Epithelial cell of esophagus (primary cell): ENCODE data around the gene ADAM12.

Experiments used
- DNase-seq: peaks from one replicate; pipeline ENCODE4 v3.0.0; 2010; ENCODE audit warnings: low read depth
- H3K4me3 ChIP-seq: 2 replicates; pipeline ENCODE4 v1.5.1; 2011; ENCODE audit warnings: mild to moderate bottlenecking, low read length, control low read depth
- CTCF ChIP-seq: IDR thresholded peaks from 2 replicates; pipeline ENCODE4 v1.5.1; 2011; ENCODE audit warnings: low read depth, mild to moderate bottlenecking, low read length, control low read depth, inconsistent platforms; ENCODE audit not compliant: insufficient read depth; ENCODE audit errors: missing control alignments

ADAM12 gene

GRCh38 chr10:126255313-126255712 is 133.0 kb downstream of the ADAM12 start:
- no peak overlapping the region for H3K4me3 ChIP-seq
- DNase-seq = no peak
- no peak for TF ChIP-seq CTCF

DNA sequence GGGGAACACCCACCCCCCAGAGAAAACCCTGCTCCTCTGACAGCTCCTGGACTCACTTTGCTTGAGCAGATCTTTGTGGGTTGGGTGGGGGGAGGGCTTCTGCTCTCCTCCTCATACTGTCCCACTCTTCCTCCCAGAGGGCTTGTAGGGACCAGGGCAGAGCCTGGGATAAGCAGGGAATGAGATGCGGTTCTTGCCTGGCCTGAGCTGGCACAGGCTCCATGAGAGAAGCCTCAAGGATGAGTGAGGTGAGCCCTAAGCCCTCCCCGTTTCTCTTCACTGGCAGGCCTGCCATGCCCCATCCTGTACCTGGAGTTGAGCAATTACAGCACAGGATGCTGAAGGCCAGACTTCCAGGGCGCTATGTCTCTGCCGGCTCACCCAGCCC is 134.7 kb downstream of the ADAM12 start:
- peak; percentile 75 for DNase-seq
- TF ChIP-seq CTCF = no peak
- no peak overlapping the region for H3K4me3 ChIP-seq

GRCh38 chr10:126252884-126253610 is 135.2 kb downstream of the ADAM12 start:
- TF ChIP-seq CTCF = no peak
- no peak overlapping the region for H3K4me3 ChIP-seq

GRCh38 chr10:126251778-126252407 is 136.4 kb downstream of the ADAM12 start:
- TF ChIP-seq CTCF = no peak
- no peak for DNase-seq
- no peak overlapping the region for H3K4me3 ChIP-seq

More at GRCh38 chr10:126252884-126253610, 135.2 kb downstream of the ADAM12 start:
- peak; percentile 75 for DNase-seq

- H3K4me3 ChIP-seq = no peak overlapping the region
- TF ChIP-seq CTCF = no peak
- DNase-seq = no peak
These were observed 137.6 kb downstream of the ADAM12 start for GRCh38 chr10:126250527-126251310.

- no peak overlapping the region for H3K4me3 ChIP-seq
- no peak for TF ChIP-seq CTCF
These were observed 138.2 kb downstream of the ADAM12 start for GRCh38 chr10:126250045-126250444.

More at GRCh38 chr10:126250045-126250444, 138.2 kb downstream of the ADAM12 start:
- no peak for DNase-seq
